ENCODE results near the gene ZNF35.

GRCh38 chr3:44685128-44685800 is 36.7 kb downstream of the ZNF35 start:
- TF ChIP-seq CTCF (IDR thresholded peaks at IDR 0.05) (no peak), POLR2A (IDR thresholded peaks at IDR 0.05) (no peak)
